Putamen (tissue), 1 donor: ENCODE results near the gene IQCF6.
"Not testable (repeated sequence)": the region's sequence is repeated elsewhere in the genome, so short reads cannot be mapped to it uniquely, and the experiment has no call there.

Source experiments
- DNase-seq: peaks from one replicate; pipeline ENCODE4 v3.0.0-alpha.2; 2016; ENCODE audit warnings: low spot score

The IQCF6 gene

GRCh38 chr3:51759203-51759602 is 19.8 kb downstream of the IQCF6 start:
- no peak for DNase-seq

DNA sequence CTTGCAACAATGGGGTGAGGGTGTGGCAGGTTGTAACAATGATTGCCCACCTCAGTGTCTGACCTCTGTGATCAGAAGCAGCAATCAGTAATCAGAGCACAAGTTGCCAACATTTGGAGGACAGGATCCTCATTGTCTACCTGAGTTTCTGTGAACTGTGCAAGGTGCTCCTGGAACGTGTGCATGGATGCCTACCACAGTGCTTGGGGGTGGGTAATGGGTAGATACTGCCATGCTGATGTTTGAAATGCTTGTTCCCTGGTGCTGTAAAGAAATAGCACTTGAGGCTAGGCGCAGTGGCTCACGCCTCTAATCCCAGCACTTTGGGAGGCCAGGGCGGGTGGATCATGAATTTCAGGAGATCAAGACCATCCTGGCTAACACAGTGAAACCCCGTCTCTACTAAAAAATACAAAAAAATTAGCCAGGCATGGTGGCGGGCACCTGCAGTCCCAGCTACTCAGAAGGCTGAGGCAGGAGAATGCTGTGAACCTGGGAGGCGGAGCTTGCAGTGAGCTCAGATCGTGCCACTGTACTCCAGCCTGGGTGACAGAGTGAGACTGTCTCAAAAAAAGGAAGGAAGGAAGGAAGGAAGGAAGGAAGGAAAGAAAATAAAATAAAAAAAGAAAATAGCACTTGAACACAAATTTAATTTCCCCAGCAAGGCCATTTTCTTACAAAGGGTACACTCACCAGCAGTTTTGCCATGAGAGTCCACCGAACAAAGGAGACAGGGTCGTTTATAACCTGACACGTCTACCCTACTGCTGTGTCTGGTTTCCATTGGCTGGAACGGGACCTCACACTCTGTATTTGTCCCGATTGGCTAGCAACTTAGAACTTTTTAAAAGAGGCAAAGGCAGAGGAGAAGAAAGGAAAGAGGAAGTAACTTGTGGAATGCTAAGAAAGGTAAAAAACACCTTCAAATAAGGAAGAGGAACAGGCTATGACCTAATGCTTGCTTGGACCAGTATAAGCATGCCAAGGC is 25.0 kb downstream of the IQCF6 start:
- not testable (repeated sequence) for DNase-seq

DNA sequence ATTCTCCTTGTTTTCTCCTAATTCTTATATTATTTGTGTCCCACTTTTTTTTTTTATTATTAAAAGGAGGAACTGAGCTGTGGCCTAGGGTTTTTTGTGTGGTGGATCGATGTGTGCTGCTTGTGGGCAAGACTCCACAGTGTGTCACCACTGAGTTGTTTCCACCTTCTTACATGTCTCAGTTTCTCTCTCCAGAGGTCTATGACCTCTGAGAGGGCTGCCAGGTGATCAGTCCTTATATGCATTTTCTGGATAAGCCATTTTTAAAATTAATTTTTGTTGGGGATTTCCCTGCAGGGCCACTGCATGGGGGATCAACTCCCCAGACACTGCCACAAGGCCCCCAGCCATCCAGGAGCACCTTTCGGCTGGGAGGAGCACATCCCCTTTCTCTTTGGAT is 27.8 kb downstream of the IQCF6 start:
- DNase-seq: no peak

DNA sequence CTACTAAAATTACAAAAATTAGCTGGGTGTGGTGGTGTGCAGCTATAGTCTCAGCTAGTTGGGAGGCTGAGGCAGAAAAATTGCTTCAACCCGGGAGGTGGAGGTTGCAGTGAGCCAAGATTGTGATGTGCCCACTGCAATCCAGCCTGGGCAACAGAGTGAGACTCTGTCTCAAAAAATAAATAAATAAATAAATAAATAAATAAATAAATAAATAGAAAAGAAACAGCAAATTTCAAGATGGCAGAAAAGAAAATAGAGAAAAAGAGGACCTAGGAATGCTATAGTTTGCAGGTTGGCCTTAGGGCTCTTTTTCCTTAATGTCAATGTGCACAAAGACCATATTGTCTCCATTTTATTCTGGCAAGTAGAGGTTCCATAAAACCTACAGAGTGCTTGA is 28.2 kb downstream of the IQCF6 start:
- DNase-seq: no peak

DNA sequence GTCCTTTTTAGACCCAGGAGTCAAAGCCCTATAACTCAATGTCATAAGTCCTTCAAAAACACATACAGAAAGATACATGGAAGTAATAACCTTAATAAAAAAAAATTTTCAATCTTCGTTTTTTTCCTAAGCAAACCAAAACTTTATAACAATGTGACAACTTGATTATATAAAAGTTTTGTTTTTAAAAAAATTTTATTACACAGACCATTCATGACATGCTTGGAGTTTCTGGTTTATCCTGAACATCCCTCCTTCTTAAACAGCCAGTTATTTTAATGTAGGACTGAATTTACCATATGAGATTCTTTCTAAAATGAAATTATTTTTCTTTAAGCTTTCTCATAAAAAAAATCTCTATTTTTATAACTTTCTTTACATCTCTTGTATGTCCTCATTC is 30.7 kb downstream of the IQCF6 start:
- no peak for DNase-seq

DNA sequence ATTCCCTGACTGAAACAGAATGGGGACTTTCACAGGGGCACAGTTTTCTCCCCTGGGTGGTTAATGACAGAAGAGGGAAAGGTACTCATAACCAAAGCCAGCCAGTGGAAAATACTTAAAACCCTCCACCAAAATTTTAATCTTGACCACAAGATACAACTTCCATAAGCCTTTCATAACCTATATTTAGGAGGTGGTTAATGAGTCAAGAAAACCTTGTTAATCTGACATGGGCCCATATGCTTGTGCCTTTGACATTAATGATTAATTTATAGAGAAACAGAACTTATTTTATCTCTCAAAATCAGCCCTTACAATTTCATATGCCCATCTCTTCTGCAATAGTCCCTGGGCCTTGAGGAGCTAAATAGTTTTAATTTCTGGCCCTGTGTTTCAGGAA is 31.2 kb downstream of the IQCF6 start:
- no peak for DNase-seq

DNA sequence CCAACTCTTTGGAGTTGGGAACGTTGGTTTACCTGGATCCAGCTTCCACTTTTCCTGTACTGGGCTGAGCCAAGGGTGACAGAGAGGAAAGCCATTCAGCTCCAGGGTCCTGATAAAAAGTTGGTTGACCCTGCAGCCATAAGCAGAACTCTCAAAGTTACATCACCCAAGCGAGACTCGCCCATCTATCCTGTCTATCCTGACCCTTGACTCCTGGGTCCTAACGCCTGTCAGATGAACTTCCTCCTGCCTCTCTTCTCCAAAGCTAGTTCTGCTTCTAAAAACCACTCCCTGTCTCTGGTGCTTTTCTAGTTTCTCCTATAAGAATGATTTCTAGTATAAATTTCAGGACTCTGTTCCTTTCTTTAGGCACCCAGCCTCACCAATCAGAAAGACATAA is 36.1 kb downstream of the IQCF6 start:
- DNase-seq: not testable (repeated sequence)

- DNase-seq: not testable (repeated sequence)
Measured at GRCh38 chr3:51742320-51742719, 36.7 kb downstream of the IQCF6 start.

DNA sequence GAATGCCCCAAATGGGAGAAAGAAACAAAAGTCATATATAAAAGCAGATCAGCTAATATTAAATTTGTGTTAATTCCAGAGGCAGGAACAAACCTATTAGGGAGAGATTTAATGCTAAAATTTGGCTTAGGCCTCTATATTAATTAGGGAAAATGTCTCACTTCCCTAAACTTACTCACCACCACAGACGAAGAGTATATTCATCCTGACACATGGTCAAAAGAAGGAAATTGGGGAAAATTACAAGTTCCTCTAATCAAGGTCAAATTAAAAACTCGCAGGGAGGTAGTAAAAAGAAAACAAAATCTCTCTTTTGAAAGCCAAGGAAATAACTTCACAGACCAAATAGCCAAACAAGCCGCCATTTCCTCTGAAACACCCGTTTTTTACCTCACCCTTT is 39.9 kb downstream of the IQCF6 start:
- DNase-seq: no peak

GRCh38 chr3:51735950-51736349 is 43.1 kb downstream of the IQCF6 start:
- DNase-seq: no peak

DNA sequence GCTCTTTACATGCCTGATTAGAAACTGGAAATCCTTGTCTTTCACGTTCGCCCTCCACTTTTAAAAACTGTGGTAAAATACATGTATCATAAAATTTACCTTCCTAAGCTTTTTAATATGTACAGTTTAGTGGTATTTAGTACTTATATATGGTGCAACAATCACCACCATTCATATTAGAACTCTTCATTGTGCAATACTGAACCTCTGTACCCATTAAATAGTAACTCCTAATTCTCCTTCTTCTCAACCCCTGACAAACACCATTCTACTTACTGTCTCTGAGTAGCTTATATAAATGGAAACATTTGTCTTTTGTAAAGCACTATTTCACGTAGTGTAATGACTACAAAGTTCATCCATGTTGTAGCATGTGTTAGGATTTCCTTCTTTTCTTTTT is 44.0 kb downstream of the IQCF6 start:
- no peak for DNase-seq

DNA sequence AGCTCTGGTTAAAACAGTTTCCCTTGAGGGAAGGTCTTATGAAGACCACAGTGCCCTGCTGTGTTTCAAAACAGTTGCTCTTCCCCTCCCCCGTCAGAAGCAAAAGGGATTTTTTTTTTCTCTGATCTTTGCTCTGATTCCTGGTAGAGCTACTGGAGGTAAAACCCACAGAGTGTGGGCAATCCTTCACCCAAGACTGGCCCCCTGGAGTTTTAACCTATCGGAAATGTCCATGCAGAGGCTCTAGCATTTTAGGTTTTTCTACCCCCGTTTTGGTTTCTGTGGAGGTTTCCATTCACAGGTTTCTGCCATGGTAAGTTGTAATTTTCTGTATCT is 44.5 kb downstream of the IQCF6 start:
- DNase-seq: no peak

GRCh38 chr3:51733859-51734571 is 45.0 kb downstream of the IQCF6 start:
- no peak for DNase-seq

- DNase-seq: no peak
Measured at GRCh38 chr3:51729042-51729633, 49.9 kb downstream of the IQCF6 start.
